ENCODE results near the gene EPN2. TPM values are rescaled to one million over a fixed set of nuclear protein-coding genes. Genes with fewer than 3 reads are reported as not detected.
A peak's percentile ranks its signal among the peaks of the same experiment; 100 is the strongest.

Gene EPN2
- polyA plus RNA-seq, 4 donors = 45.2 to 52.9 (median 47.5) TPM

DNA sequence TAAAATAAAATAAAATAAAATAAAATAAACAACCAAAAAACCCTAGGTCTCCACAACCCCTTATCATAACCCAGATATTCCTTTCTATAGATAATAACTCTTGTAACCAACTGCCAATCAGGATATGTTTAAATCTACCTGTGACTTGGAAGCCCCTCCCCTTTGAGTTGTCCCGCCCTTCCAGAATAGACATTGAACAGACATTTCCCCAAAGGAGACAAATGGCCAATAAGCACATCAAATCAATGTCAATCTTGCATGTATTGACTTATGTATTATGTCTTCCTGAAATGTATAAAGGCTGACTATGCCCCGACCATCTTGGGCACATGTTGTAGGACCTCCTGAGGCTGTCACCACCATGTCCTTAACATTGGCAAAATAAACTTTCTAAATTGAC, 139.6 kb downstream of the EPN2 start:
- no peak for DNase-seq (ENCODE audit: low read depth in 4 of 4, low spot score in 2 of 4)

DNA sequence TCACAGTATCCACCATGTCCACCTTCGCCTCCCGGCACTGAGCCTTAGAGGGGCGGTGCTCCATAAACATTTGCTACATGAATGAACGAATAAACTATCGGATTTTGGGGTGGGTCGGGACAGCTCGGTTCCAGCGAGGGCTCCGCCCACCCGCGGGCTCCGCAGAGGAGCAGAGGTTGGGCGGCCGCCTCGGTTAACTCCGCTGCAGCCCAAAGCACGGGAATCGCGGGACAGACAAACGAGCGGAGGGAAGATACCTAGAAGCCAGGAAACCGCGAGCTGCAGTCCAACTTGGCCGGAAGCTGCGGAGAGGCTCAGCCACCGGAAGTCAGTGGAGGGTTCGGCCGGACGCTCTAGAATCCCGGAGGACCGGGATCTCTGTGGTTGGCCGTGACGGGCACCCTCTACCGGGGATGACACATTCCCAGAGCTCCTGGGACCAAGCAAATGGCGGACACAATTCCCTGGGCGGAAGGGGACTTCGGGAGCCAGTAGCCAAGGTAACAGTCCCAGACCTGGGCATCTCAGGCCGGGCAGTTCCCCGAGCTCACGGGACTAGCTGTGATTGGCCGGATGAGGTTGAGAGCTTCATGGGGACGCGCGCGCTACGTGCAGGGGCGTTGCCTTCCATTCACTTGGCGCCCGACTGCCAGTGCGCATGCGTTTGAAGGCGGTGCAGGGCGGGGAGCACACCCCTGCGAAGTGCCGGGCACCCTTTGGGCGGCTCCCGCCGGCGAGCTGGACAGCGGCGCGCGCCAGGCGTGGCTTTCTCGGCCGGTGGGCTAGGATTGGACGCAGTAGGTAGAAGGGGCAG, 140.6 kb downstream of the EPN2 start:
- DNase-seq (ENCODE audit: low read depth in 4 of 4, low spot score in 2 of 4) = peak; percentile 97 to 99 (median 98)

DNA sequence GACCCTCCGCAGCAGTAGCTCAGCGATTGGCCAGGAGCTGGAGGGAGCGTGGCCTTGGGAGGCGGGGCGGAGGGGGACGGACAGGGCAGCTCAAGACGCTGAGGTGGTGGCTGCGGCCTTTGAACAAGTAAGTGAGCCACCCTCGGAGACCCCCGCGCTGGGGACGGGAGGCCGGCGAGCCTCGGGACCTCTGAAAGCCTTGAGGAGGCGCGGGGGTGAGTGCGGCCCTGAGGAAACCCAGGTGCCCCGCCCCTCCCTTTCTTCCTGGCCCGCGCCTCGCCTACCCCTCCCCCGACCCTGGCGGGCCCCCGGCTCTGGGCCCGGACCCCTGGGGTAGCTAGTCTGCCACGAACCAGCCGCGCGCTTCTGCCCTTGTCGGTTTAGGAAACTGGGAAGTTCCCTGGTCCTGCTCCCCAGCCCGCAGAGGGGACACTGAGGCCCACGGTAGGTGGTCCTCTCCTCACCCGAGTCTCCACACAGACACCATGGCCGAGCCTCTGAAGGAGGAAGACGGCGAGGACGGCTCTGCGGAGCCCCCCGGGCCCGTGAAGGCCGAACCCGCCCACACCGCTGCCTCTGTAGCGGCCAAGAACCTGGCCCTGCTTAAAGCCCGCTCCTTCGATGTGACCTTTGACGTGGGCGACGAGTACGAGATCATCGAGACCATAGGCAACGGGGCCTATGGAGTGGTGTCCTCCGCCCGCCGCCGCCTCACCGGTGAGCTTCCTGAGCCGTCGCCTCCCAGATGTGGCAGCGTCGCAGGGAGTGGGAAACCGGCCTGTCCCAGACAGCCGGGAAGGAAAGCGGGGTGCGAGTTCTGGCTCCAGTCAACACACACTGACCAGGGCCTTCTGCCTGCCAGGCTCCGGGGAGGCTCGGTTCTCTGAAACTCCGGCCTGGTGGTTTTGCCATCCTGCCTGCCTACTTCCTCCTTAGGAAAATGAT, 141.5 kb downstream of the EPN2 start, which contains the start of gene MAPK7:
Gene MAPK7, plus strand, starts transcription at position 83 of the 945 bp plus-strand sequence. Its CDS starts 403 bp downstream, at position 486.
- no peak for DNase-seq (ENCODE audit: low read depth in 4 of 4, low spot score in 2 of 4)

DNA sequence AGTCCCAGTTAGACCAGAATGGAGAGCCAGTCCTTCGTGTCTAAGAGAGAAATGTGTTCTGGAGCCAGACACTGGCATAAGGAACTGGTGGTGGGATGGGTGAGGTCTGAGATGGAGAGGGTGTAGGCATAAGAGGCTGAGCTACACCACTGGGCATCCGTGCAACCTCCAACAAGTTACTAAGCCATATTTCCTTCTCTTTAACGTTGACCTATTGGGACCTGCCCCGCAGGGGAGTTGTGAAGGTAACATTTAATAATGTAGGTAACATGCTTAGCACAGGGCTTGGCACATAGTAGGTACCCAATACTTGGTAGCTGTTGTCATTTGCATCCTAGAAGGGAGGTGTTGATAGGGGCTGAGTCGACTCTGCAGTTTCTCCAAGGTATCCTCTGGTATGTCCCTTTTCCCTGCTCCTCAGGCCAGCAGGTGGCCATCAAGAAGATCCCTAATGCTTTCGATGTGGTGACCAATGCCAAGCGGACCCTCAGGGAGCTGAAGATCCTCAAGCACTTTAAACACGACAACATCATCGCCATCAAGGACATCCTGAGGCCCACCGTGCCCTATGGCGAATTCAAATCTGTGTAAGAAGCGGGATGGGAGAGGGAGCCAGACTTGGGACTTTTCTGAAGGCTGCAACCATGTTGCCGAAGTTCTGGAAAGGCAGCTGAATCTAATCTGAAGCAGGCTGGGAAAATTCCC, 142.3 kb downstream of the EPN2 start:
- DNase-seq (ENCODE audit: low read depth in 4 of 4, low spot score in 2 of 4) = no peak

DNA sequence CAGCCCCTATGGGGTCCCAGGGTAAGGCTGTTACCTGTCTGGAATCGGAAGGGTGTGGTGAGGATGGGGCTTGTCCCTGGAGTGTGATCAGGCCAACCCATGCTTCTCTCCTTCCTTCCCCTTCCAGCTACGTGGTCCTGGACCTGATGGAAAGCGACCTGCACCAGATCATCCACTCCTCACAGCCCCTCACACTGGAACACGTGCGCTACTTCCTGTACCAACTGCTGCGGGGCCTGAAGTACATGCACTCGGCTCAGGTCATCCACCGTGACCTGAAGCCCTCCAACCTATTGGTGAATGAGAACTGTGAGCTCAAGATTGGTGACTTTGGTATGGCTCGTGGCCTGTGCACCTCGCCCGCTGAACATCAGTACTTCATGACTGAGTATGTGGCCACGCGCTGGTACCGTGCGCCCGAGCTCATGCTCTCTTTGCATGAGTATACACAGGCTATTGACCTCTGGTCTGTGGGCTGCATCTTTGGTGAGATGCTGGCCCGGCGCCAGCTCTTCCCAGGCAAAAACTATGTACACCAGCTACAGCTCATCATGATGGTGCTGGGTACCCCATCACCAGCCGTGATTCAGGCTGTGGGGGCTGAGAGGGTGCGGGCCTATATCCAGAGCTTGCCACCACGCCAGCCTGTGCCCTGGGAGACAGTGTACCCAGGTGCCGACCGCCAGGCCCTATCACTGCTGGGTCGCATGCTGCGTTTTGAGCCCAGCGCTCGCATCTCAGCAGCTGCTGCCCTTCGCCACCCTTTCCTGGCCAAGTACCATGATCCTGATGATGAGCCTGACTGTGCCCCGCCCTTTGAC, 143.5 kb downstream of the EPN2 start:
- DNase-seq (ENCODE audit: low read depth in 4 of 4, low spot score in 2 of 4) = no peak

DNA sequence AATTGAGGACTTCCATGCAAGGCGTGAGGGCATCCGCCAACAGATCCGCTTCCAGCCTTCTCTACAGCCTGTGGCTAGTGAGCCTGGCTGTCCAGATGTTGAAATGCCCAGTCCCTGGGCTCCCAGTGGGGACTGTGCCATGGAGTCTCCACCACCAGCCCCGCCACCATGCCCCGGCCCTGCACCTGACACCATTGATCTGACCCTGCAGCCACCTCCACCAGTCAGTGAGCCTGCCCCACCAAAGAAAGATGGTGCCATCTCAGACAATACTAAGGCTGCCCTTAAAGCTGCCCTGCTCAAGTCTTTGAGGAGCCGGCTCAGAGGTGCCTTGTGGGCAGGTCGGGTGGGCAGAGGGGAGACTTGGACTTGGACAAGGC, 144.2 kb downstream of the EPN2 start:
- no peak for DNase-seq (ENCODE audit: low read depth in 4 of 4, low spot score in 2 of 4)

DNA sequence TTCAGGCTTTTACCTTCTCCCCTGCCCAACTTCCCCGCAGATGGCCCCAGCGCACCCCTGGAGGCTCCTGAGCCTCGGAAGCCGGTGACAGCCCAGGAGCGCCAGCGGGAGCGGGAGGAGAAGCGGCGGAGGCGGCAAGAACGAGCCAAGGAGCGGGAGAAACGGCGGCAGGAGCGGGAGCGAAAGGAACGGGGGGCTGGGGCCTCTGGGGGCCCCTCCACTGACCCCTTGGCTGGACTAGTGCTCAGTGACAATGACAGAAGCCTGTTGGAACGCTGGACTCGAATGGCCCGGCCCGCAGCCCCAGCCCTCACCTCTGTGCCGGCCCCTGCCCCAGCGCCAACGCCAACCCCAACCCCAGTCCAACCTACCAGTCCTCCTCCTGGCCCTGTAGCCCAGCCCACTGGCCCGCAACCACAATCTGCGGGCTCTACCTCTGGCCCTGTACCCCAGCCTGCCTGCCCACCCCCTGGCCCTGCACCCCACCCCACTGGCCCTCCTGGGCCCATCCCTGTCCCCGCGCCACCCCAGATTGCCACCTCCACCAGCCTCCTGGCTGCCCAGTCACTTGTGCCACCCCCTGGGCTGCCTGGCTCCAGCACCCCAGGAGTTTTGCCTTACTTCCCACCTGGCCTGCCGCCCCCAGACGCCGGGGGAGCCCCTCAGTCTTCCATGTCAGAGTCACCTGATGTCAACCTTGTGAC, 144.7 kb downstream of the EPN2 start:
- DNase-seq (ENCODE audit: low read depth in 4 of 4, low spot score in 2 of 4) = no peak

DNA sequence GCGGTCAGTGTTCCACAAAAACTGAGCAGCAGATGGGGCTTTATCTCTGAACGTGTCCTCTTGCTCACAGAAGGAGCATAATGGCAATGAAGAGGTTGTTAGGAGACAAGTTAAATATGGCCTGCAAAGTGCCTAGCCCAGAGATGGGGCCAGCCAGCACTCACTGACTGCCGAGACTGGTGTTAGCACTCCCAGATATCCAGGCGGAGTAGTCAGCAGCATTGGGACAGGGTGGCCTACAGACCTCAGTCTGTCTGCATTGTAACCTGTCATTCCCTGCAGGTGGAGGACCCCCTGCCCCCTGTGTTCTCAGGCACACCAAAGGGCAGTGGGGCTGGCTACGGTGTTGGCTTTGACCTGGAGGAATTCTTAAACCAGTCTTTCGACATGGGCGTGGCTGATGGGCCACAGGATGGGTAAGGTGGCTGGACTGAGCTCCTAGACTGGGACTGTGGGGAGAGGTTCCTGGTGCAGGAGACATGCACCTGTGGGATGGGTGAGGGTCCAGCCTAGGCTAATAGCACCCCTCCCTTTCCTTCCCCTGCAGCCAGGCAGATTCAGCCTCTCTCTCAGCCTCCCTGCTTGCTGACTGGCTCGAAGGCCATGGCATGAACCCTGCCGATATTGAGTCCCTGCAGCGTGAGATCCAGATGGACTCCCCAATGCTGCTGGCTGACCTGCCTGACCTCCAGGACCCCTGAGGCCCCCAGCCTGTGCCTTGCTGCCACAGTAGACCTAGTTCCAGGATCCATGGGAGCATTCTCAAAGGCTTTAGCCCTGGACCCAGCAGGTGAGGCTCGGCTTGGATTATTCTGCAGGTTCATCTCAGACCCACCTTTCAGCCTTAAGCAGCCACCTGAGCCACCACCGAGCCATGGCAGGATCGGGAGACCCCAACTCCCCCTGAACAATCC, 145.6 kb downstream of the EPN2 start:
- no peak for DNase-seq (ENCODE audit: low read depth in 4 of 4, low spot score in 2 of 4)

DNA sequence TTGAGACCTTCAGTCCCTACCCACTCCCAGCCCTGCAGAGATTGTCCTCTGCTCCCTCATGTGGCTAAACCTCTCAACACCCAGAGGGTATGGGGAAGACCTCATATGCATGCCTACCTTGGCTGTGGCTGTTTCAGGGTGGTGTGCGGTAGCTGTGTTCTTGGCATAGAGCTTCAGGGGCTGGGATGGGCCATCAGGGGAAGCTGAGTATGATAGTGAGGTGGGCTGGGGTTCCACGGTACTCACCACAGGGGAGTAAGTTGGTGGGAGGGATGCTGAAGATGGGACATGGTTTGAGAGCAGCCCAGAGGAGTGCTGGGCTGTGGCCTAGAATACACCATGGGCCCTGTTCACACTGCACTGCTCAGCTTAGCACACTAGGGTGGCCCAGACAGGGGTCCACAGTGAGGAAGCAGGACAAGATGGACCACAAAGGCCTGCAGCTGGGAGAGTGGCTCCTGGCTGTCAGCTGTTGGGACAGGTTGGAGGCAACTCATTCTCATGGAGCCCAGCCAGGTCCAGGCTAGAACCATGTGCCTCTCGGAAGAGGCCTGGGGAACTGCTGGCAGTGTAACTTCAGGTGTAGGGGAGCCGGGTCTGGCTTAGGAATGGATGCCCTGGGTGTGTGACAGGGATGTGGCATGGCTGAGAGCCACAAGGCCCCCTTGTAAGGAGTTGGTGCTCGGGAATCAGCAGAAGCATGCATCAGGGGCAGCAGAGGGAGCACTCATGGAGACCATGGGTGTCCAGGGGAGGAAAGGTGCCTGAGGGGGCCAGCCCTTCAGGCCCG, 146.7 kb downstream of the EPN2 start:
- no peak for DNase-seq (ENCODE audit: low read depth in 4 of 4, low spot score in 2 of 4)

DNA sequence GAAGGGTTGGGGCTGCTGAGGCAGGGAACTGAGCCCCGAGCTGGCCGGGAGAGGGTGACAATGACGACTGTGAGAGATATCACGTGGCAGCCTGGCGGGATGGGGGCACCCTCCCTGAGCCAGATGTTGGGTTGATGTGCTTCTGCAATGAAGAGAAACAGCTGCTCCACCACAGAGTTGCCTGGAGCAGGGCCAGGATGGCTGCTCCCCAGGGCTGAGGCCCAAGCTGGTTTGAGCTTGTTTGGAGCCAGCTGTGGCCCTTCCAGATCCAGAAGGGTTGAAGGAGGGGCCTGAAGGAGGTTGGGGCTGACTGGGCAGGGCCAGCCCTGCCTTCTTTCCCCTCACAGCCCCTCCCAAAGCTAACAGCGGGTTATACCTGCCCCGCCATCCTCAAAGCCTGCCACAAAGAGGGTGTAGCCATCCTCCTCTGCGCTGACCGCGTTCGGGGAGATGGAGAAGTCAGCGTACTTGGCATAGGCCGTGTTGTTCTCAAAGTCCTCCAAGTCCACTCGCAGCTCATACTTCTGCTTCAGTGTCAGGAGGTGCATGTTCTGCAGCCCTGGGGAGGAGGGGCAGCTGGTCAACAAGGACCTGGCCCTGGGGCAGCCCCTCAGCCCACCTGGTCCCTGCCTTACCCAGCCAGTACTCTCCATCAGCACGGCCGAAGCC, 147.7 kb downstream of the EPN2 start:
- peak in 3 of 4 donors; percentile 58 to 76 (median 74) for DNase-seq (ENCODE audit: low read depth in 4 of 4, low spot score in 2 of 4)

DNA sequence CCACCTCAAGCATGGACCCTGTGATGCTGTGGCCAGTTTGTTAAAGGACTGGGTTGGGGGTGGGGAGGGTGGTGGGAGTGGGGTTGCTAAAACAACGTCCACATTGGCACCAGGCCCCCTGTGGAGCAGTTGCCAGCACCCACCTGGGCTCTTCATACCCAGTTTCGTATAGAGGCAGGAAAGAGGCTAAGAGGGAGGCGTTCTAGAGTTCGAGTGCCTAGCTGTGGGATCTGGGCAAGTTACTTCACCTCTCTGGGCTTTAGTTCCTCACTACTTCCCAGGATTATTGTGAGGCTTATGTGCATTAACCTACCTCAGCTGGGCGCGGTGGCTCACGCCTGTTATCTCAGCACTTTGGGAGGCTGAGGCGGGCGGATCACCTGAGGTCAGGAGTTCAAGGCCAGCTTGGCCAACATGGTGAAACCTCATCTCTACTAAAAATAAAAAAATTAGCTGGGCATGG, 148.4 kb downstream of the EPN2 start:
- no peak for DNase-seq (ENCODE audit: low read depth in 4 of 4, low spot score in 2 of 4)

Other genes with a start within 250 kb of the EPN2 start
- gene FAM83G, start 232.6 kb upstream of the EPN2 start, polyA plus RNA-seq (ENCODE audit: insufficient read length in 4 of 4) = 1 to 10 TPM; 6.7 to 8.6 (median 7.7) TPM
- 1 to 10 TPM; 5.2 to 7.2 (median 6.3) TPM for gene GRAP, start 190.4 kb upstream of the EPN2 start, polyA plus RNA-seq (ENCODE audit: insufficient read length in 4 of 4)
- gene GRAPL, start 109.8 kb upstream of the EPN2 start, polyA plus RNA-seq (ENCODE audit: insufficient read length in 4 of 4) = 1 to 10 TPM; 1.8 to 8.2 (median 5.1) TPM
- 10 to 100 TPM; 32.3 to 51.0 (median 42.9) TPM for gene B9D1, start 125.4 kb downstream of the EPN2 start, polyA plus RNA-seq (ENCODE audit: insufficient read length in 4 of 4)
- gene MAPK7, start 141.1 kb downstream of the EPN2 start, polyA plus RNA-seq (ENCODE audit: insufficient read length in 4 of 4) = 10 to 100 TPM; 21.5 to 31.2 (median 25.0) TPM
- 100 to 1,000 TPM; 147 to 349 (median 244) TPM for gene MFAP4, start 149.8 kb downstream of the EPN2 start, polyA plus RNA-seq (ENCODE audit: insufficient read length in 4 of 4)
- 1 to 10 TPM in 3 of 4 donors, under 1 TPM in 1; 0.96 to 1.7 (median 1.1) TPM for gene RNF112, start 173.9 kb downstream of the EPN2 start, polyA plus RNA-seq (ENCODE audit: insufficient read length in 4 of 4)

Measured in left renal cortex interstitium (tissue), 4 donors.